ENCODE results near the gene MSL2.
"Not testable (repeated sequence)": the region's sequence is repeated elsewhere in the genome, so short reads cannot be mapped to it uniquely, and the experiment has no call there.

The MSL2 gene

GRCh38 chr3:136141891-136142290 is 54.2 kb downstream of the MSL2 start:
- no peak for ATAC-seq

- no peak for ATAC-seq
Observed at GRCh38 chr3:136141291-136141785, 54.8 kb downstream of the MSL2 start.

GRCh38 chr3:136136454-136136853 is 59.7 kb downstream of the MSL2 start:
- ATAC-seq: no peak

GRCh38 chr3:136135039-136135802 is 60.9 kb downstream of the MSL2 start:
- no peak for ATAC-seq

- ATAC-seq: no peak
Observed at GRCh38 chr3:136134091-136134490, 62.0 kb downstream of the MSL2 start.

- not testable (repeated sequence) for ATAC-seq
Observed at GRCh38 chr3:136131647-136132046, 64.5 kb downstream of the MSL2 start.

- ATAC-seq: no peak
Observed at GRCh38 chr3:136122006-136122405, 74.1 kb downstream of the MSL2 start.

GRCh38 chr3:136120373-136121348 is 75.5 kb downstream of the MSL2 start:
- no peak for ATAC-seq

- not testable (repeated sequence) for ATAC-seq
Observed at GRCh38 chr3:136119783-136120182, 76.4 kb downstream of the MSL2 start.

GRCh38 chr3:136119332-136119731 is 76.8 kb downstream of the MSL2 start:
- ATAC-seq: not testable (repeated sequence)

- ATAC-seq: no peak
Observed at GRCh38 chr3:136114421-136114820, 81.7 kb downstream of the MSL2 start.

- ATAC-seq: no peak
Observed at GRCh38 chr3:136110481-136110880, 85.7 kb downstream of the MSL2 start.

- ATAC-seq: peak in 1 of 2 donors; percentile 45
Observed at GRCh38 chr3:136109499-136109898, 86.6 kb downstream of the MSL2 start.

GRCh38 chr3:136106101-136106500 is 90.0 kb downstream of the MSL2 start:
- ATAC-seq: no peak

- ATAC-seq: no peak
Observed at GRCh38 chr3:136105044-136105443, 91.1 kb downstream of the MSL2 start.
